GM18868 (cell line): Measurements from ENCODE around the gene NCKAP5.
A peak's percentile ranks its signal among the peaks of the same experiment; 100 is the strongest.

Experiments used
- ATAC-seq: cut with Tn5 transposase; IDR thresholded peaks from one replicate; pipeline ENCODE4 v1.9.1; 2021; ENCODE audit warnings: mild to moderate bottlenecking, moderate library complexity; ENCODE audit not compliant: unreplicated experiment

Gene NCKAP5

GRCh38 chr2:133171393-133172004 is 396.8 kb downstream of the NCKAP5 start:
- ATAC-seq, result peak; percentile 67

GRCh38 chr2:133169274-133169912 is 398.9 kb downstream of the NCKAP5 start:
- no peak for ATAC-seq

GRCh38 chr2:133167990-133168389 is 400.3 kb downstream of the NCKAP5 start:
- no peak for ATAC-seq

- no peak for ATAC-seq
Measured at GRCh38 chr2:133167223-133167622, 401.0 kb downstream of the NCKAP5 start.

- no peak for ATAC-seq
Measured at GRCh38 chr2:133166031-133166430, 402.2 kb downstream of the NCKAP5 start.

GRCh38 chr2:133163111-133163510 is 405.2 kb downstream of the NCKAP5 start:
- ATAC-seq, result no peak

GRCh38 chr2:133158442-133158841 is 409.8 kb downstream of the NCKAP5 start:
- ATAC-seq, result no peak

GRCh38 chr2:133158024-133158423 is 410.2 kb downstream of the NCKAP5 start:
- ATAC-seq, result no peak

- ATAC-seq, result no peak
Measured at GRCh38 chr2:133157141-133157540, 411.1 kb downstream of the NCKAP5 start.

- ATAC-seq, result no peak
Measured at GRCh38 chr2:133152801-133153200, 415.5 kb downstream of the NCKAP5 start.

- ATAC-seq, result no peak
Measured at GRCh38 chr2:133148187-133148586, 420.1 kb downstream of the NCKAP5 start.

GRCh38 chr2:133146893-133147292 is 421.4 kb downstream of the NCKAP5 start:
- ATAC-seq, result no peak

- no peak for ATAC-seq
Measured at GRCh38 chr2:133143645-133144044, 424.6 kb downstream of the NCKAP5 start.

GRCh38 chr2:133142087-133142486 is 426.2 kb downstream of the NCKAP5 start:
- ATAC-seq, result no peak

GRCh38 chr2:133140620-133141019 is 427.6 kb downstream of the NCKAP5 start:
- no peak for ATAC-seq

- ATAC-seq, result no peak
Measured at GRCh38 chr2:133139847-133140533, 428.3 kb downstream of the NCKAP5 start.

- no peak for ATAC-seq
Measured at GRCh38 chr2:133138693-133139092, 429.6 kb downstream of the NCKAP5 start.

GRCh38 chr2:133135035-133135654 is 433.1 kb downstream of the NCKAP5 start:
- ATAC-seq, result no peak

GRCh38 chr2:133130548-133131246 is 437.6 kb downstream of the NCKAP5 start:
- no peak for ATAC-seq

- ATAC-seq, result no peak
Measured at GRCh38 chr2:133124446-133124845, 443.8 kb downstream of the NCKAP5 start.

- no peak for ATAC-seq
Measured at GRCh38 chr2:133123904-133124303, 444.4 kb downstream of the NCKAP5 start.
